Tibial nerve (tissue), 4 donors: ENCODE data around the gene TIGD6. TPM values are rescaled to one million over a fixed set of nuclear protein-coding genes. Genes with fewer than 3 reads are reported as not detected.
A peak's percentile ranks its signal among the peaks of the same experiment; 100 is the strongest.

ENCODE experiments used
- DNase-seq, 2 donors: peaks; one replicate each; pipeline ENCODE4 v3.0.0-alpha.2; 2019; ENCODE audit warnings: low spot score in 2 of 2
- H3K27ac ChIP-seq, 4 donors: fragments of 200-600 bp; sonication (generic) in 3 of 4; one replicate each; pipeline ENCODE4 v1.5.1; 2017 to 2019; ENCODE audit warnings: mild to moderate bottlenecking in 1 of 4
- H3K27me3 ChIP-seq, 2 donors: fragments of 200-600 bp; sonication (generic) in 1 of 2; one replicate each; pipeline versions ENCODE4 v1.5.1 to v1.6.0; 2017 to 2019
- H3K36me3 ChIP-seq, 3 donors: fragments of 200-600 bp; sonication (generic); one replicate each; pipeline ENCODE4 v1.5.1; 2018 to 2019
- H3K4me1 ChIP-seq, 4 donors: fragments of 200-600 bp; sonication (generic) in 3 of 4; one replicate each; pipeline ENCODE4 v1.5.1; 2017 to 2019
- H3K4me3 ChIP-seq, 4 donors: fragments of 200-600 bp; sonication (generic) in 3 of 4; one replicate each; pipeline ENCODE4 v1.5.1; 2017 to 2019; ENCODE audit warnings: mild to moderate bottlenecking in 1 of 4, moderate library complexity in 1 of 4
- H3K9me3 ChIP-seq, 4 donors: fragments of 200-600 bp; sonication (generic) in 3 of 4; one replicate each; pipeline ENCODE4 v1.5.1; 2017 to 2019
- EP300 ChIP-seq, 2 donors: sonication (generic); formaldehyde crosslinking; IDR thresholded peaks; one replicate each; pipeline ENCODE4 v1.6.1; 2017; ENCODE audit warnings: antibody characterized with exemption in 2 of 2, mild to moderate bottlenecking in 1 of 2
- POLR2A ChIP-seq, 2 donors: fragments of 450-650 bp; IDR thresholded peaks; one replicate each; pipeline ENCODE4 v1.6.1; 2017; ENCODE audit warnings: antibody characterized with exemption in 2 of 2, mild to moderate bottlenecking in 2 of 2, moderate library complexity in 2 of 2
- WGBS, 2 donors: methylation state at CpG; one replicate each; pipeline ENCODE4 v1.1.5; 2018; 5-methylcytosine and 5-hydroxymethylcytosine counted together
- total RNA-seq, 4 donors: library from RNA; depleted of rRNA; stranded (reverse); fragments of >200 nt; gene quantifications; one replicate each; pipeline ENCODE4 v1.1.0, GENCODE V29; 2016
- TF ChIP-seq, protein P1 (sequence below), 5 experiments: fragments of 200-600 bp in 3 of 5; fragments of 450-650 bp in 2 of 5; sonication (generic) in 3 of 5; IDR thresholded peaks; one replicate each; pipeline ENCODE4 v1.5.1; 2016 to 2019; ENCODE audit warnings: antibody characterized with exemption in 5 of 5, mild to moderate bottlenecking in 3 of 5, moderate library complexity in 2 of 5

Gene TIGD6
- total RNA-seq, 4 donors from 2014 or later = 6.7 to 14.4 (median 8.1) TPM

- Histone ChIP-seq H3K4me1 (peaks cover 0 to 29% (median 10%) of the 10 kb centered on the region in 4 donors), H3K27me3 (no peaks in the 10 kb centered on the region), H3K9me3 (no peaks in the 10 kb centered on the region), H3K36me3 (no peaks in the 10 kb centered on the region), H3K27ac (peak within 1 kb of the TSS; percentile 80 to 94 (median 92)), H3K4me3 (peak within 1 kb of the TSS; percentile 76 to 89 (median 88))
- TF ChIP-seq EP300 (IDR thresholded peaks at IDR 0.05) (peak in 1 of 2 donors; percentile 99), POLR2A (IDR thresholded peaks at IDR 0.05) (peak; percentile 89 to 95)
- TF ChIP-seq, protein P1, sequence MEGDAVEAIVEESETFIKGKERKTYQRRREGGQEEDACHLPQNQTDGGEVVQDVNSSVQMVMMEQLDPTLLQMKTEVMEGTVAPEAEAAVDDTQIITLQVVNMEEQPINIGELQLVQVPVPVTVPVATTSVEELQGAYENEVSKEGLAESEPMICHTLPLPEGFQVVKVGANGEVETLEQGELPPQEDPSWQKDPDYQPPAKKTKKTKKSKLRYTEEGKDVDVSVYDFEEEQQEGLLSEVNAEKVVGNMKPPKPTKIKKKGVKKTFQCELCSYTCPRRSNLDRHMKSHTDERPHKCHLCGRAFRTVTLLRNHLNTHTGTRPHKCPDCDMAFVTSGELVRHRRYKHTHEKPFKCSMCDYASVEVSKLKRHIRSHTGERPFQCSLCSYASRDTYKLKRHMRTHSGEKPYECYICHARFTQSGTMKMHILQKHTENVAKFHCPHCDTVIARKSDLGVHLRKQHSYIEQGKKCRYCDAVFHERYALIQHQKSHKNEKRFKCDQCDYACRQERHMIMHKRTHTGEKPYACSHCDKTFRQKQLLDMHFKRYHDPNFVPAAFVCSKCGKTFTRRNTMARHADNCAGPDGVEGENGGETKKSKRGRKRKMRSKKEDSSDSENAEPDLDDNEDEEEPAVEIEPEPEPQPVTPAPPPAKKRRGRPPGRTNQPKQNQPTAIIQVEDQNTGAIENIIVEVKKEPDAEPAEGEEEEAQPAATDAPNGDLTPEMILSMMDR (IDR thresholded peaks at IDR 0.05) = peak in 1 of 5 experiments; percentile 24
- DNase-seq = peak; percentile 95 to 96
- 1% methylated on average over 53 to 84 of the region's 84 CpGs for WGBS, 2 donors
These were observed 39.9 kb downstream of the TIGD6 start, which contains the start of gene SLC26A2 for GRCh38 chr5:149960272-149961185. Gene SLC26A2, plus strand, starts transcription at chr5:149960758. Its CDS starts 16,895 bp downstream, at chr5:149977653.

DNA sequence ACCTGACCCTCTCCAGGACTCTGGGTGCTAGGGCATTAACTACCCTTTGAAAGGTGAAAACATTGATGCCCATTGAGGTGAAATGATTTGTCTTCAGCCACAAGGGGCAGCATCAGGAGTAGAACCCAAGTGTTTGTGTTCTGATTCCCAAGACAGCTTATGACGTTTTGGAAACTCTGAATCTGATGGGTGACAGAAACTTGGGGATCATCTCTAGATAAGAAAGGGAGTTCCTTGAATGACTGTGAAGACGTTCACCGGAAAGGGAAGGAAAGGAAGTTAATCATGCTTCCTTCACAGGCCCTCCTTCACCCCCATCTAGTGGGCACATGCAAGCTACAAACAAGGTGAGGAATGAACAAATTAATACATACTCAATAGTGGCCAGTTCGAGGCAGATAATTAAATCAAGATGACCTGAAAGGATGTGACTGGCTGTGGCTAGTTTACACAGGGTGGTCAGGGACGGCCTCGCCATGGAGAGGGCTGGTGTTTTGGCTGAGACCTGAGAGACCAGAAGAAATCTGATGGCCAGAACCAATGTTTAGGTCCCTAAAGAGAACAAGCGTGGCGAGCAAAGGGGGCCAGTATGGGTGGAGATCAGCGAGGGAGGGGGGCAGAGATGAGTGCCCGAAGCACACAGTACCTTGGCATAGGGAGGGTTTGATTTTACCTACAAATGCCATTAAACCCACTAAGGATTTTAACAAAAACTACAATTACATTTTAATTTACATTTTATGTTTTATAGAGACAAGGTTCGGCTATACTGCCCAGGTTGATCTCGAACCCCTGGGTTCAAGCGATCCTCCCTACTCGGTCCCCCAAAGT is 40.8 kb downstream of the TIGD6 start:
- no peaks in the 10 kb centered on the region for H3K9me3 ChIP-seq
- DNase-seq = peak in 1 of 2 donors; percentile 20
- peaks cover 0 to 29% (median 10%) of the 10 kb centered on the region in 4 donors for H3K4me1 ChIP-seq
- WGBS, 2 donors = 33 to 47% methylated on average over 14 of the region's 14 CpGs
- peak overlapping the region; percentile 80 to 94 (median 92) for H3K27ac ChIP-seq
- no peaks in the 10 kb centered on the region for H3K27me3 ChIP-seq
- H3K36me3 ChIP-seq = no peaks in the 10 kb centered on the region
- peak overlapping the region; percentile 76 to 89 (median 88) for H3K4me3 ChIP-seq
- TF ChIP-seq POLR2A (IDR thresholded peaks at IDR 0.05) (no peak), EP300 (IDR thresholded peaks at IDR 0.05) (peak in 1 of 2 donors; percentile 6)
- TF ChIP-seq, protein P1 (IDR thresholded peaks at IDR 0.05) = peak; percentile 31 to 48 (median 38)

DNA sequence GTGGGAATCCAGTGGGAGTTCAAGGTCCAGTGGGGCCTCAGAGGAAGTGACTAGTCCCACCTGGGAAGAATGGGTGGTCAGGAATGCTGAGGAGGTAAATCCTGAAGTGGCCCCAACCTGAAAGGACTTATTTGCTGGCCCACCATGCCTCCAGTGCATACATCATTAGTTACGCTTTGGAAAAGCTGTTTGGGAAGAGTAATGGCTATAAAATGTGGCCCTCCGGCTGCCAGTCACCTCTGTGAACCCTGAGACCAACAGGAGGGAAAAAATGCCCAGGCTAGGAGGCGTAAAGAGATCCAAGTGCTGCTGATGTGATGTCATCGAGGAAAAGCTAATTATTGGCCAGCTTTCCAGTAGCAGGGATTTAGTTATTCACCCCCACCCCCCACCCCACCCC is 42.6 kb downstream of the TIGD6 start:
- no peaks in the 10 kb centered on the region for H3K27me3 ChIP-seq
- DNase-seq = no peak
- H3K36me3 ChIP-seq = no peaks in the 10 kb centered on the region
- WGBS, 2 donors = 65 to 74% methylated on average over 4 of the region's 4 CpGs
- H3K4me3 ChIP-seq = no peak overlapping the region
- no peaks in the 10 kb centered on the region for H3K9me3 ChIP-seq
- H3K27ac ChIP-seq = no peak overlapping the region
- peaks cover 0 to 29% (median 10%) of the 10 kb centered on the region in 4 donors for H3K4me1 ChIP-seq
- TF ChIP-seq EP300 (IDR thresholded peaks at IDR 0.05) = no peak

GRCh38 chr5:149956685-149957084 is 43.8 kb downstream of the TIGD6 start:
- no peak overlapping the region for H3K4me3 ChIP-seq
- H3K27me3 ChIP-seq = no peaks in the 10 kb centered on the region
- no peak overlapping the region for H3K27ac ChIP-seq
- H3K9me3 ChIP-seq = no peaks in the 10 kb centered on the region
- TF ChIP-seq EP300 (IDR thresholded peaks at IDR 0.05) (no peak), POLR2A (IDR thresholded peaks at IDR 0.05) (no peak)
- TF ChIP-seq, protein P1 (IDR thresholded peaks at IDR 0.05) = no peak
- H3K4me1 ChIP-seq = peaks cover 0 to 19% (median 10%) of the 10 kb centered on the region in 4 donors
- no peaks in the 10 kb centered on the region for H3K36me3 ChIP-seq
- no peak for DNase-seq
- 81 to 83% methylated on average over 5 of the region's 5 CpGs for WGBS, 2 donors

DNA sequence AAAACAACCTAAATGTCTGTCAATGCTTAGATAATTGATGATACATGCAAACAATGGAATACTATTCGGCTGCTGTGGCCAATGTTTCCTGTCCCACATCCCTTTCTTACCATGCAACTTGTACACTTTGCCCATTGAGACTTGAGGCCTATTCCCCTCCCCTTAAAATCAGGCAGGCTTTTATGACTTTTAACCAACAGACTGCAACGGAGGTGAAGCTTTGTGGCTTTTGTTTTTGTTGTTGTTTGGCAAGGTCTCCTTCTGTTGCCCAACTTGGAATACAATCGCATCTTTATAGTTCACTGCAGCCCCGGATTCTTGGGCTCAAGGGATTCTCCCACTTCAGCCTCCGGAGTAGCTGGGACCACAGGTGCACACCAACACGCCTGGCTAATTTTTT is 45.7 kb downstream of the TIGD6 start:
- peaks cover 0 to 7% (median 6%) of the 10 kb centered on the region in 4 donors for H3K4me1 ChIP-seq
- H3K36me3 ChIP-seq = no peaks in the 10 kb centered on the region
- H3K27ac ChIP-seq = no peak overlapping the region
- no peak for DNase-seq
- H3K27me3 ChIP-seq = no peaks in the 10 kb centered on the region
- H3K9me3 ChIP-seq = no peaks in the 10 kb centered on the region
- TF ChIP-seq, protein P1 (IDR thresholded peaks at IDR 0.05) = no peak
- TF ChIP-seq POLR2A (IDR thresholded peaks at IDR 0.05) = no peak
- no peak for TF ChIP-seq EP300 (IDR thresholded peaks at IDR 0.05)
- 57 to 58% methylated on average over 6 of the region's 6 CpGs for WGBS, 2 donors
- H3K4me3 ChIP-seq = no peak overlapping the region
